ENCODE results near the gene HEBP2.
"Not testable (repeated sequence)": the region's sequence is repeated elsewhere in the genome, so short reads cannot be mapped to it uniquely, and the experiment has no call there.

Gene HEBP2, protein sequence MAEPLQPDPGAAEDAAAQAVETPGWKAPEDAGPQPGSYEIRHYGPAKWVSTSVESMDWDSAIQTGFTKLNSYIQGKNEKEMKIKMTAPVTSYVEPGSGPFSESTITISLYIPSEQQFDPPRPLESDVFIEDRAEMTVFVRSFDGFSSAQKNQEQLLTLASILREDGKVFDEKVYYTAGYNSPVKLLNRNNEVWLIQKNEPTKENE

GRCh38 chr6:138403801-138404665 is at the start of gene HEBP2:
HEBP2 (plus strand) TSS chr6:138404223; CDS start chr6:138404496, 273 bp downstream.
- peak; percentile 70 to 84 for DNase-seq (ENCODE audit: low read depth in 2 of 2, low spot score in 1 of 2)

DNA sequence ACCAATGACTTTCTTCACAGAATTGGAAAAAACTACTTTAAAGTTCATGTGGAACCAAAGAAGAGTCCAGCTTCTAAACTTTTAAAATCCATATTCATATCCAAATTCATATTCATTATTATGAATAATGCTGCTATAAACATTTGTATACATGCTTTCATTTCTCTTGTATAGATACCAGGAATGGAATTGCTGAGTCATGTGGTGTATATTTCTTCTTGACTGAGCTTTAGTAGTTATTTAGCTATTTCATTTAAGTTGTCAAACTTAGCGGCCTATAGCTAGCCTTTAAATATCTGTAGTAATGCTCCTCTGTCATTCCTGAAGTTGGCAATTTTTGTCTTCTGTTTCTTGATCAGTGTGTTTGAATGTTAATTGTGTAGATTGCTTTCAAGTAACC is 46.1 kb upstream of the HEBP2 start:
- DNase-seq (ENCODE audit: low read depth in 2 of 2, low spot score in 1 of 2): no peak

GRCh38 chr6:138368684-138369083 is 35.3 kb upstream of the HEBP2 start:
- DNase-seq (ENCODE audit: low read depth in 2 of 2, low spot score in 1 of 2): not testable (repeated sequence)

- no peak for DNase-seq (ENCODE audit: low read depth in 2 of 2, low spot score in 1 of 2)
Observed at GRCh38 chr6:138370631-138371451, 33.2 kb upstream of the HEBP2 start.

- DNase-seq (ENCODE audit: low read depth in 2 of 2, low spot score in 1 of 2): no peak
Observed at GRCh38 chr6:138371452-138371711, 32.6 kb upstream of the HEBP2 start.

DNA sequence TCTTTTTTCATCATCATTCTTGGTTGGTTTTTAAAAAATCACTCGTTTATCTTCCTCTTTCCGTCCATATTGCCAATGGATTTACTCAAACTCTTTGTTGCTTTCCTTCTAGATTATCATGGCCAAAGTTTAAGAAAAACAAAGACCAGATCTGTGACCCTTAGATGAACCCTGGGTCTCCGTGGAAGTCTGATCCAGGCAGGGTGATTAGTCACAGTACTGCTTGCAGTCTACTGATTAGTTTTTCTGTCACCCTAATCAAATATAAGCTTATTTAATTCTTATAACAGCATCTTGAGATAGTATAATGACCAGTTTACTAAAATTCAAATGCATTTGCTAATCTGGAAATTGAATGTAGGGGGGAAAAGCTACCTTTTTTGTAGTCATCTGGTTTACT is 32.3 kb upstream of the HEBP2 start:
- no peak for DNase-seq (ENCODE audit: low read depth in 2 of 2, low spot score in 1 of 2)

DNA sequence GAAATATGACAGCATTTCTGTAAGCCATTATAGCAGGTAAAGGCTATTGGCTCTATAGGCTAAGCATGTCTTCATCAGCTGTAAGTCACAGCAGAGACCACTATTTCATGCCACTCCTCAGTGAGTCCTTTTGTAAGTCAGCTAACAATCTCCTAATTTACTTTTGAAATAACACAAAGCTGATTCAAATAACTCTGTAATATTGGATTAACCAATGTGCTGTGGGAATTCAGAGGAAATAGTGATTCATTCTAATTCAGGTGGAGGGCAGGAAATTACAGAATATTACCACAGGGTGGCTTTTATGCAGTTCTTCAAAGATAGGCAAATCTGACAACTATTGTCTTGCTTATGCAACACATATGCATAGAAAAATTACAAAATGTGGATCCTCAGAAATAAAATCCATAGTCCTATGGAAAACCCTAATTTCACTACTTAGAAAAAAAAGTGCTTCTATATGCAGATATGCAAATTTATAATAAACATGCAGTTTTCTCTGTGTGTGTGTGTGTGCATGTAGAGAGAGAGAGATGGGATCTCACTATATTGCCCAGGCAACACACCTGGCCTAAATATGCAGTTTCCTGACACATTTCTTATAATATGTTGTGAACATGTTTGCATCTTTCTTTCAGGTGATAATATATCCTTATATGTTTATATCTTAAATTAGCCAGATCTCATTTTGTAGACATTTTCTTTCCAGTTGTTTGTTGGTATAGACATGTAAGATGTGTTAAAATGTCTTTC is 31.1 kb upstream of the HEBP2 start:
- no peak for DNase-seq (ENCODE audit: low read depth in 2 of 2, low spot score in 1 of 2)

- no peak for DNase-seq (ENCODE audit: low read depth in 2 of 2, low spot score in 1 of 2)
Observed at GRCh38 chr6:138374230-138374629, 29.8 kb upstream of the HEBP2 start.

DNA sequence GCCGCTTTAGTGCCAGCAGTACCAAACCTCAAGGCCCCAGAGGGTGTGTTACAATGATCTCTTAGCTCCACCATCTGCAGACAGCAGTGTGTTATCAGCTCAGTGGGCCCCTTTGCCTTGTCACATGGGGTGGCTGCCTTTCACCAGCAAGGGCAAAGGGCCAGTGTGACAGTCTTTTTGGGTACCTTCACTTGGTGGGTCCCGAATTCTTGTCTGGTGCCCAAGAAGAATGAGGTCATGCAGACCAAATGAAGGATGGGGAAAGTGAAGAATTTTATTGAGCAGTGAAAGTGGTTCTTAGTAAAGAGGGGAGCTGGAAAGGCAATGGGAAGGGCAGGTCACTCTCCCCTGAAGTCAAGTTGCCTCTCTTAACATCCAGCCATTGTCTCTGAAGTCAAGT is 29.2 kb upstream of the HEBP2 start:
- no peak for DNase-seq (ENCODE audit: low read depth in 2 of 2, low spot score in 1 of 2)

DNA sequence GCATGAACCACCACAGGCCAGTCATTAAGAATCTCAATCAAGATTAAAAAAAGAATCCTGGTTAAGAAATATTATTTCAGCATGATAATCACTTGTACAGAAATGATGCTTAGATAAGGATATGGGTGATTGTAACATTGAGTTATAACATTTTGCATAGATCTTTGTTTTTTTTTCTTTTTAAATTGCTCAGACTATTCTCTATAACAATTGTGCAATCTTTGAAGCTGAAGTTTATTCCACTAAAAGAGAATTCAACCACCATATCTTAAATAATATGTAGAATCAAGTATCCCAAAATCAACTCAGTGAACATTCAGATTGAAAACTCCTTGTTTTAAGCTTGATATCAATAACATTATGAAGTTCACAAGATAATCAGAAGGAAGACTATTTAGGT is 27.0 kb upstream of the HEBP2 start:
- no peak for DNase-seq (ENCODE audit: low read depth in 2 of 2, low spot score in 1 of 2)

DNA sequence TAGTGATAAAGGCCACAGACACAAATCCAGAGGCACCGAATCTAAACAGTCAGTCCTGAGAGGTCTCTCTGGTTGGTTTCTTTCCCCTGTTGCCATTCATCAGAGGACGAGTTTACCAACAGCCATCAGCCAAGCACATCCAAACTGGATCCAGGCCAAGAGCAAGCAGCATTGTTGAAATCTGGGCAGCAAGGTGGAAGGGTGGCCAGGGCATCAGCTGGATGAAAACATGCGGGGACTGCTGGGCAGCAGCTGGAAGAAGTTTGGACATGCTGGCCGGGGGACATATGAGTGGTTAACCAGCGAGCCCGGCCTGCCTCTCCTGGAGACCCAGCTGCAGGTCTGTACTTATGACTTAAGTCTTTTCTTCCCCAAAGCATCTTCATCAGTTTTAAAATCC is 26.2 kb upstream of the HEBP2 start, which contains the start of gene SMIM28:
Gene SMIM28, plus strand, starts transcription at position 62 of the 400 bp plus-strand sequence. Its CDS starts 168 bp downstream, at position 230.
- DNase-seq (ENCODE audit: low read depth in 2 of 2, low spot score in 1 of 2): no peak

- no peak for DNase-seq (ENCODE audit: low read depth in 2 of 2, low spot score in 1 of 2)
Observed at GRCh38 chr6:138378463-138378862, 25.6 kb upstream of the HEBP2 start.

GRCh38 chr6:138382498-138383265 is 21.3 kb upstream of the HEBP2 start:
- no peak for DNase-seq (ENCODE audit: low read depth in 2 of 2, low spot score in 1 of 2)

GRCh38 chr6:138383776-138384175 is 20.2 kb upstream of the HEBP2 start:
- DNase-seq (ENCODE audit: low read depth in 2 of 2, low spot score in 1 of 2): no peak

GRCh38 chr6:138386897-138387296 is 17.1 kb upstream of the HEBP2 start:
- DNase-seq (ENCODE audit: low read depth in 2 of 2, low spot score in 1 of 2): no peak

DNA sequence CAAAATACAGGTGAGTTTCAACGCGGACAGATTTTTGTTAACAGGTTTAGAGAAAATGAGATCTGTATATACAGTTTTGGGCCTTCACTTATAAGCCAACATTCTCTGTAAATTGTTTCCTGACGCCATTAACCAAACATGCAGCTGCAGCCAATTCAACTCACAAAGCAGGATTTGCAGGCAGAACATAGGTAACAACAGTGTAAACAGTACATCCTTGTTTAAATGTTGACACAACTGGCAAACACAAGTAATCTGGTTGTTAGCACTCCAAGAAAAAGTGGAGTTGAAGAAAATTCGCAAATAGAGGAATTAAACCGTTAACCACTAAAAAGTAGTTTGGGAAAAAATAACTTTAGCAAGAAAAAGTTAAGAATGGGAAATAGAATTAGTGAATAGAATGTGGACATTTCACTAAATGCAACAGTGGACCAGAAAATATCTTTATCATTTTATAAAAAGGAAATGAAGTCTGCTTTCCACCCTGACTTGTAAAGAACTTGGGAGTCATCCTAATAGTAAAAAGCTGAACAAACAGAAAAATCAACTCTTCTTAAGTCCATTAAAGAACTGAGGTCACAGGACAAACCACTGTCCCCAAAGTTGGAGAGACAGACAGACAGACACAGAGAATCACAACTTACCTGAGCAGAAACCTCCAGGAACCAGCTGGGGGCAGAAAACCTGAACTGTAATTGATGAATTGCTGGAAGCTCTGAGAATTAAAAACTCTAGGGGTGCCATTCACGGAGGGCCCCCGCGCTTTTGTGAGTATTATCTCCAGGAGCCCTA is 16.2 kb upstream of the HEBP2 start:
- DNase-seq (ENCODE audit: low read depth in 2 of 2, low spot score in 1 of 2): no peak

- no peak for DNase-seq (ENCODE audit: low read depth in 2 of 2, low spot score in 1 of 2)
Observed at GRCh38 chr6:138389551-138389950, 14.5 kb upstream of the HEBP2 start.

GRCh38 chr6:138393871-138394783 is 9.9 kb upstream of the HEBP2 start:
- no peak for DNase-seq (ENCODE audit: low read depth in 2 of 2, low spot score in 1 of 2)

DNA sequence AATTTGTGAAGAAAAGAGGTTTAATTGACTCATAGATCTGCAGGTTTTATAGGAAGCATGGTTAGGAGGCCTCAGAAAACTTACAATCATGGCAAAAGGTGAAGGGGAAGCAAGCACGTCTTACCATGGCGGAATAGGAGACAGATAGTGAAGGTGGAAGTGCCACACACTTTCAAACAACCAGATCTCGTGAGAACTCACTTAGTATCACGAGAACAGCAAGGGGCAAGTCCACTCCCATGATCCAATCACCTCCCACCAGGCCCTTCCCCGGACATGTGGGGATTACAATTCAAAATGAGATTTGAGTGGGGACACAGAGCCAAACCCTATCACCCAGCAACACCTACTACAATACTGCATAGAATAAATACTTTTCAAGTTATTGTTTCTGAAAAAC is 7.3 kb upstream of the HEBP2 start:
- no peak for DNase-seq (ENCODE audit: low read depth in 2 of 2, low spot score in 1 of 2)
